IPS-20b (cell line): ENCODE results near the gene TMPRSS13.
"Not testable (repeated sequence)": the region's sequence is repeated elsewhere in the genome, so short reads cannot be mapped to it uniquely, and the experiment has no call there.

Experiments used
- H3K27ac ChIP-seq: one replicate; pipeline ENCODE4 v1.5.1; 2013; ENCODE audit warnings: low read length
- H3K27me3 ChIP-seq: 2 replicates; pipeline ENCODE4 v1.6.1; 2013; ENCODE audit warnings: mild to moderate bottlenecking, low read length, inconsistent platforms; ENCODE audit not compliant: insufficient read depth
- H3K36me3 ChIP-seq: 2 replicates; pipeline ENCODE4 v1.6.1; 2013; ENCODE audit warnings: low read depth, mild to moderate bottlenecking, inconsistent platforms, low read length, moderate library complexity; ENCODE audit not compliant: insufficient read depth
- H3K4me1 ChIP-seq: 2 replicates; pipeline ENCODE4 v1.6.1; 2013; ENCODE audit warnings: mild to moderate bottlenecking, control low read depth, inconsistent platforms, low read length, moderate library complexity; ENCODE audit not compliant: insufficient read depth
- H3K4me3 ChIP-seq: 2 replicates; pipeline ENCODE4 v1.5.1; 2013; ENCODE audit warnings: mild to moderate bottlenecking, low read length, inconsistent platforms
- H3K9ac ChIP-seq: 2 replicates; pipeline ENCODE4 v1.6.1; 2013; ENCODE audit warnings: low read depth, mild to moderate bottlenecking, inconsistent platforms, low read length, moderate library complexity
- H3K9me3 ChIP-seq: 2 replicates; pipeline ENCODE4 v1.6.1; 2013; ENCODE audit warnings: mild to moderate bottlenecking, low read depth, low read length, inconsistent platforms; ENCODE audit not compliant: insufficient read depth

The TMPRSS13 gene

DNA sequence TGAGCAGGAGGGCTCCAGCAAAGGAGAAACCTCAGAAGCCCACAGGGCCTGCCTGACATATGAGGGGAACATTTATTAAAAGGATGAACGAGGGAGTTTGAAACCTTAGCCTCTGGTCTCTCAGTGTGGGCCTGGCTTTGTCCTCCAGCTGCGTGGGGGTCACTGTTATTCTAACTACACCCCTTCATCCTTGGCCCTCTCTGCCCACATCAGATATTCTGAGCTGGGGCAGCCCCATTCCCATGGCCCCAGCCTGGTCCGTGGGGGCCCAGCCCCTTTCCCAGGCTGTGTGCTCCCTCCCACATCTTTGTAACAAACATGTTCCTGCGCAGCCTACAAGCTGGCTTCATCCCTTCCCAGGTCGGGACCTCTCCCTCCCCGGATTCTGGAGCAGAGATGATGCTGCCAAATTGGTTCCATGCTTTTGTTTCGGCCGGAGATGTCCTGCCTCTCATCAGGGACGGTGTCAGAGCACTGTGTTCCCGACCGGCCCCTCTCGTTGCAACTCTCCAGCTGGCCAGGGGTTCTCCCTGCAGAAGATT, 56.7 kb downstream of the TMPRSS13 start:
- Histone ChIP-seq H3K9me3 (no peaks in the 10 kb centered on the region), H3K4me3 (no peak overlapping the region), H3K27ac (no peak overlapping the region), H3K4me1 (peaks cover 30% of the 10 kb centered on the region), H3K27me3 (peaks cover 42% of the 10 kb centered on the region), H3K9ac (no peak overlapping the region), H3K36me3 (no peaks in the 10 kb centered on the region)

DNA sequence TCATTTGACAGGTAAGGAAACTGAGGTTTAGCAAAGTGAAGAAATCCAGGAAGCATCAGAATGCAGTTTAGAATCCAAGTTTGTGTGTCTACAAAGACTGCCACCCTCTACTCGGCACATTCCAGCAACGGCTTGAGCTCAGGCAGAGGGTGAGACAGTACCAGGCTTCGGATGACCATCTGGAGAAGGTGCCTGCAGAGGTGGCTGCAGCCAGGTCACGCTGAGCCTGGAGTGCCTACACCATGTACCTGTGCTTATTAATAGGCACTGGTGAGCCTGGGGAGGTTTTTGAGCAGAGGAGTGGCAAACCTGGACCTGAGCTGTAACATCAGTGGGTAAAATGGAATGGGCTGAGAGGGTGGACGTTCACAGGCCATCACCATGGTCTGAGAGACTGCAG, 57.4 kb downstream of the TMPRSS13 start:
- Histone ChIP-seq H3K27ac (no peak overlapping the region), H3K4me3 (no peak overlapping the region), H3K36me3 (no peaks in the 10 kb centered on the region), H3K9ac (no peak overlapping the region), H3K9me3 (no peaks in the 10 kb centered on the region), H3K27me3 (peaks cover 35% of the 10 kb centered on the region), H3K4me1 (peaks cover 23% of the 10 kb centered on the region)

DNA sequence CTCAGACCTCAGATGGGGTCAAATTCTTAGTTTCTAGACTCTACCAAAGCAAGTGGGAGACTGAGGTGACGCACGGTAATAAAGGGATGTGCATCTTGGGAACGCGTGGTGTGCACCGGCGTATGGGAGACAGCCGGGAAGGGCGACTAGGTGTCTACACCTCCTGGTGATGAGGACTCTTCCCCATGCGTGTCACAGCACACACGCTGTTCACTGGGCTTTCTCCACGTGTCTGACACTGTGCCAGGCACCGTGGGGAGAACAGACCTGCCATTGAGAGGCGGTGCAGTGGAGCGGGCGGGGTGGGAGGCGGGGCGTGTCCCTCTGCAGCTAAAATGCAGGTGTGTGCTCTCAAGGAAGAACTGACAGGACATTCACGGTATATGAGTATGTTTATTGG, 58.0 kb downstream of the TMPRSS13 start:
- Histone ChIP-seq H3K9me3 (no peaks in the 10 kb centered on the region), H3K9ac (no peak overlapping the region), H3K4me3 (no peak overlapping the region), H3K36me3 (no peaks in the 10 kb centered on the region), H3K27me3 (peaks cover 32% of the 10 kb centered on the region), H3K27ac (no peak overlapping the region), H3K4me1 (peaks cover 23% of the 10 kb centered on the region)

DNA sequence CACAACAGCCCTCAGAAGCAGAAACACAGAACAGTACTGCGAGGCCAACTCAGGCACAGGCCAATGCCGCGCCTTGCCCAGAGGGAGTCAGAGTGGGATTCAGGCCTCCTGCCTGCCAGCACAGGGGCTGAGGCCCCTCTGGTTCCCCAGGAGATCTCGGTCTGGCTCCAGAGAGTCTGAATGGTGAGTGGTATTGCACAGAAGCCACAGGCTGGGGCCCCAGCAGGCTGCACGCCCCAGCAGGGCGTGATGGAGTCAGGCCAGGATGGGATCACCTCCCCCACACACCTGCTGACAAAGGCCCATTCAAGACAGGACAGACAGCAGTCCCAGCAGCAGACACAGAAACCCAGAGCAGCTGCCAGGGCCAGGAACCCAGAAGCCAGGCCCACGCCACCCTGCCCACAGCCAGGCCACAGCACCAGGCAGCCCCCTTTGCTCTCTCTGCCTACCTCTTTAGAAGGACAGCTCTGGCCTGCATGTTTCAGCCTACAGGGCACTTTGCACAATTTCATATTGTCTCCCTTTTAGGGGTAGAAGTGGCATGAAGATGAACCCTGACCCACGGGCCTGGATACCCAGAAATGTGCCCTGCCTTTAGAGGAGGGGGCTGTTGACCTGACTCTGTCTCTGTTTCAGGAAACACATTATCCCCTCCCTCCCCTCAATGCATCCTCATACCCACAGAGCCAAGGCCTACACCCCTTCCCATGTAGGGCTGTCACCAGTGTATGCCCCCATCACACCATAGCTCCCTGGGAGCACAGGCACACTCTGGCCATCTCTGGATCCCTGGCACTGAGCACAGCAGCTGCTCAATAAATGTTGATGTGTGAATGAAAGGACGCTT, 58.9 kb downstream of the TMPRSS13 start:
- Histone ChIP-seq H3K9me3 (no peaks in the 10 kb centered on the region), H3K9ac (no peak overlapping the region), H3K4me3 (no peak overlapping the region), H3K27me3 (peaks cover 24% of the 10 kb centered on the region), H3K27ac (no peak overlapping the region), H3K4me1 (peaks cover 23% of the 10 kb centered on the region), H3K36me3 (no peaks in the 10 kb centered on the region)

DNA sequence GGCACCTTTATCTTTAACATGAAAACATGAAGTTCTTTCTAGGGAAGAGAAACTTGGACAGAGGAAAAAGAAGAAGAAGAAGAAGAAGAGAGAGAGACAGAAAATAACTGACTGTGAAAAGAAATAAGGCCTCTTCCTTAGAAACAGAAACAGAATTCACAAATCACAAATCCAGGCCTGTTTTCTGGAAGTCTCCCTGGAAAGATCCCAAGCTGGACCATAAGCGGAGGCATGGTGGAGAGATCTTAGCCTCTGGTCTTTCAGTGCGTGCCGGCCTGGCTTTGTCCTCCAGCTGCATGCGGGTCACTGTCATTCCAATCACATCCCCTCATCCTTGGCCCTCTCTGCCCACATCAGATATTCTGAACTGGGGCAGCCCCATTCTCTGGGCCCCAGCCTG, 59.6 kb downstream of the TMPRSS13 start:
- Histone ChIP-seq H3K4me1 (peaks cover 17% of the 10 kb centered on the region), H3K27me3 (peaks cover 17% of the 10 kb centered on the region), H3K9ac (no peak overlapping the region), H3K27ac (no peak overlapping the region), H3K4me3 (no peak overlapping the region), H3K36me3 (no peaks in the 10 kb centered on the region), H3K9me3 (no peaks in the 10 kb centered on the region)

DNA sequence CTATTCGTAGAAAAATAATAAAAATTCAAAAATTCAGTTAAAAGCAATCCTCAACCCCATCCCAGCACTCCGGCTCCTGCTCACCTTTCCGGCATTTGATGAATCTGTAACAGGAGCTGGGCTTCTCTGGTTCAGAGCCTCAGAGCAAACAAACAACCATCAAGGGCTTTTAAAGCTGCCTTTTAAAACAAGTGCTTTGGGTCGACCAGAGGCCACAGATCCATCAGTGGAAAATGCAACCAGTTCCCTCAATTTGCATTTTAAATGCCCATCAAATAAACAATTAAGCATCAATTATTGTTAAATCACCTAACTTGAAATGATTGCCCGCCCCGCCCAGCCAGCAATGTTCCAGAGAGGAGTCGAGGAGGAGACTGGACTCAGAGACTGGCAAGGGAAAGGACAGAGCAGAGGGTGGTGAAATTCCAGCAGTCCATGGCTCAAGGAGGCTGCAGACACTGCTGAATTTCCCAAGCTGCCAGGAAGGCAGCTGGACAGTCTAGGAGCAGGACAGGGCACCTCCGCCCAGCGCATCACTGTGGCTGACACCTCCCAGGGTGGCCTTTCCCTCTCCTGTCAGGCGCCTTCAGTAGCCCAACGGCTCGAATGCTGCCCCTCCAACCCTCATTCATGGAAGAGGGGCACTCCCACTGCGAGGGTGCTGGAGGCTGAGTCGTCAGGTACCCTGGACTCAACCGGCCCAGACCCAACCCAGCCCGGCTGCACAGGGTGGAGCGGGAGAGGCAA, 60.2 kb downstream of the TMPRSS13 start:
- H3K9ac ChIP-seq = no peak overlapping the region
- H3K27me3 ChIP-seq = peaks cover 10% of the 10 kb centered on the region
- H3K4me3 ChIP-seq = no peak overlapping the region
- H3K36me3 ChIP-seq = no peaks in the 10 kb centered on the region
- peaks cover 17% of the 10 kb centered on the region for H3K4me1 ChIP-seq
- no peaks in the 10 kb centered on the region for H3K9me3 ChIP-seq
- no peak overlapping the region for H3K27ac ChIP-seq

DNA sequence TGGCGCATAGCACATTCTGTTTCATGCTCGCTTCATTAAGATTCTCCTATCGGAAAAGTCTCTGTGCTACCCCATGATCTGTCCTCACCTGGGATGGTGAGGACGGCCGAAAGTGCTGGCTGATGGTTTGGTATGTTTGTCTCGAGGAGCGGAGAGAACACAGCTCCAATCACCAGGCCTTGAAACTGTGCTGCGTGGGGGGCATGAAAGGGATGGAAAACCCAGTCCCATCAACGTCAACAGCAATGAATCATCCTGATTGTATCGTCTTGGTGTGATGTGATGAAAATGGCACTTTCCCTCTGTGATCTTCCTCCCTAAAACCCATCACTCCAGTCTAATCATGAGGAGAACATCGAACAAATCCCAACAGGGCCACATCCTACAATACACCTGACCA, 61.1 kb downstream of the TMPRSS13 start:
- H3K9ac ChIP-seq = no peak overlapping the region
- peaks cover 17% of the 10 kb centered on the region for H3K4me1 ChIP-seq
- no peaks in the 10 kb centered on the region for H3K36me3 ChIP-seq
- no peaks in the 10 kb centered on the region for H3K9me3 ChIP-seq
- peaks cover 1% of the 10 kb centered on the region; the same call in 1 of the 2 replicates for H3K27me3 ChIP-seq
- no peak overlapping the region for H3K4me3 ChIP-seq
- H3K27ac ChIP-seq = no peak overlapping the region

DNA sequence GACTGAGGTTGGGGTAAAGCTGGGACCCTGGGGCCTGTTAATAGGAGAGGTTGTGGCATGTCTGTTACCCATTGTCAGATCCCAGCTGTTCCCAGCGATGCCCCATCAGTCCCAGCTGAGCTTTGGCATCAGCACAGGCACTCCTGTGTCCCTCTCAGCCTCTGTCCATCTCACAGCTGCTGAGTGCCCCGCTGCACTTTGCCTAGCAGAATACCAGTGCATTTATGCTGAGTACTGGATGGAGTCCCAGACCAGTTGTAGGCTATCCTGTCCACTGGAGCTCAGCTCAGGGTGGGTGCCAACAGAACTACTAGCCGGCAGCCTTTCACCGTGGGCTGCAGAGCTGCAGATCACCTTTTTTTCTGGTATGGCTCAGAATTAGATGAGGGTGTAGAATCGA, 62.7 kb downstream of the TMPRSS13 start:
- Histone ChIP-seq H3K4me1 (peaks cover 21% of the 10 kb centered on the region), H3K27ac (no peak overlapping the region), H3K36me3 (no peaks in the 10 kb centered on the region), H3K9ac (no peak overlapping the region), H3K9me3 (no peaks in the 10 kb centered on the region), H3K4me3 (no peak overlapping the region), H3K27me3 (no peaks in the 10 kb centered on the region; the same call in 1 of the 2 replicates)

DNA sequence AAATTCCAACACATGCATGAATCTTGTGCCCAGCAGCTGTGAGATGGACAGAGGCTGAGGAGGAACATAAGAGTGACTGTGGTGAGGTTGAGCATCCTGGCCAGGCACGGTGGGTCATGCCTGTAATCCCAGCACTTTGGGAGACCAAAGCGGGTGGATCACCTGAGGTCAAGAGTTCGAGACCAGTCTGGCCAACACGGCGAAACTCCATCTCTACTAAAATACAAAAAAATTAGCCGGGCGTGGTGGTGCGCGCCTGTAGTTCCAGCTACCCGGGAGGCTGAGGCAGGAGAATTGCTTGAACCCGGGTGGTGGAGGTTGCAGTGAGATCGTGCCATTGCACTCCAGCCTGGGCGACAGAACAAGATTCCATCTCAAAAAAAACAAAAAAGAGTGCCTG, 63.7 kb downstream of the TMPRSS13 start:
- H3K27me3 ChIP-seq, H3K36me3 ChIP-seq, H3K9ac ChIP-seq, H3K27ac ChIP-seq, H3K9me3 ChIP-seq, H3K4me3 ChIP-seq: not testable (repeated sequence)
- H3K4me1 ChIP-seq = peaks cover 20% of the 10 kb centered on the region

DNA sequence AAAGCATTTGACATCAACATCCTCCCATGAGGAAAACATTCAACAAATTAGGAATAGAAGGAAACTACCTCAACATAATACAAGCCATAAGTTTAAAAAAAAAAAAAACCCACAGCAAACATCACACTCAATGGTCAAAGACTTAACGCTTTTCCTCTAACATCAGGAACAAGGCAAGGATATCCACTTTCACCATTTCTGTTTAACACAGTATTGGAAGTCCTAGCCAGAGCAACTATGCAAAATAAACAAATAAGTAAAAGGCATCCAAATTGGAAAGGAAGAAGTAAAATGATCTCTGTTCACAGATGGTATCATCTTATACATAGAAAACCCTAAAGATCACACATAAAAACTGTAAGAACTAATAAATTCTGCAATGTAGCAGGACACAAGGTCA, 65.8 kb downstream of the TMPRSS13 start:
- H3K4me3 ChIP-seq = no peak overlapping the region
- no peaks in the 10 kb centered on the region for H3K9me3 ChIP-seq
- H3K9ac ChIP-seq = no peak overlapping the region
- no peaks in the 10 kb centered on the region for H3K36me3 ChIP-seq
- H3K27me3 ChIP-seq = no peaks in the 10 kb centered on the region
- no peak overlapping the region for H3K27ac ChIP-seq
- peaks cover 4% of the 10 kb centered on the region; the same call in 1 of the 2 replicates for H3K4me1 ChIP-seq

DNA sequence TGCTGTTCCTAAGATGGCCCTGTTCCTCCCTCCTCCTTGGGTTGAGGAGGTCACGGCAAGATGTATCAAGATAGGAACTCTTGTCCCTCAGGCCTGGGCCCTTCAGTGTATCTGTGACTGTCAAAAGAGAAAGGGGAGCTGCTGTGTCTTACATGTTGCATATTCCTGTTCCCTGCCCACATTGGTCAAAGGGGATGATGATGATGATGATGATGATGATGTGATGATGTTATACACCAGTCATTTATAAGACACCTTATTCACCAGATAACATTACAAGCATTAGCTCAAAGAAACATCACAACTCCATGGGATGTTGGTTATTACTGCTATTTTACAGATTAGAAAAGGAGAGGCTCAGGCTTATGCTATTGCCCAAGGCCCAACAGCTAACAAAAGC, 66.4 kb downstream of the TMPRSS13 start:
- H3K27ac ChIP-seq = no peak overlapping the region
- no peak overlapping the region for H3K9ac ChIP-seq
- H3K4me3 ChIP-seq = no peak overlapping the region
- H3K4me1 ChIP-seq = peaks cover 4% of the 10 kb centered on the region; the same call in 1 of the 2 replicates
- no peaks in the 10 kb centered on the region for H3K36me3 ChIP-seq
- H3K27me3 ChIP-seq = no peaks in the 10 kb centered on the region
- H3K9me3 ChIP-seq = no peaks in the 10 kb centered on the region
